Type B pancreatic cell (in vitro differentiated cells): Measurements from ENCODE around the gene SLC6A7. TPM values are rescaled to one million over a fixed set of nuclear protein-coding genes. Genes with fewer than 3 reads are reported as not detected.

ENCODE experiments used
- DNase-seq: peaks from one replicate; pipeline ENCODE4 v3.0.0; 2021; ENCODE audit warnings: mixed read lengths; ENCODE audit not compliant: unreplicated experiment; ENCODE audit errors: extremely low spot score
- H3K27ac Mint-ChIP-seq: 2 replicates; pipeline ENCODE4 v1.8.0; 2021; ENCODE audit warnings: mild to moderate bottlenecking, mixed read lengths
- H3K27me3 Mint-ChIP-seq: 2 replicates; pipeline ENCODE4 v1.8.0; 2021; ENCODE audit warnings: mixed read lengths
- H3K36me3 Mint-ChIP-seq: 2 replicates; pipeline ENCODE4 v1.8.0; 2021; ENCODE audit warnings: mixed read lengths
- H3K4me1 Mint-ChIP-seq: one replicate; pipeline ENCODE4 v1.8.0; 2021; ENCODE audit warnings: mixed read lengths; ENCODE audit not compliant: unreplicated experiment
- H3K4me3 Mint-ChIP-seq: 2 replicates; pipeline ENCODE4 v1.8.0; 2021; ENCODE audit warnings: mild to moderate bottlenecking, mixed read lengths
- H3K9me3 Mint-ChIP-seq: 2 replicates; pipeline ENCODE4 v1.8.0; 2021; ENCODE audit warnings: mixed read lengths
- CTCF ChIP-seq: fragments of 200-600 bp; sonication (generic); conservative IDR thresholded peaks from 2 replicates; pipeline ENCODE4 v1.5.0; 2021; ENCODE audit warnings: antibody characterized with exemption, mild to moderate bottlenecking
- total RNA-seq: library from RNA; stranded (reverse); gene quantifications from 2 replicates; pipeline ENCODE4 v1.2.1, GENCODE V29; 2021; ENCODE audit warnings: low replicate concordance

The SLC6A7 gene
- total RNA-seq, 1 donor from 2014 or later: 0.10 TPM

GRCh38 chr5:150190503-150190979 is 679 bp downstream of the SLC6A7 start:
- Mint-ChIP-seq H3K27me3 (peaks cover 75% of the 10 kb centered on the region), H3K4me3 (no peak overlapping the region), H3K4me1 (peaks cover 6% of the 10 kb centered on the region), H3K36me3 (no peaks in the 10 kb centered on the region), H3K9me3 (no peaks in the 10 kb centered on the region), H3K27ac (no peak overlapping the region)
- TF ChIP-seq CTCF: no peak
- DNase-seq: no peak

GRCh38 chr5:150190987-150191386 is 1.1 kb downstream of the SLC6A7 start:
- Mint-ChIP-seq H3K9me3 (no peaks in the 10 kb centered on the region), H3K4me3 (no peak overlapping the region), H3K36me3 (no peaks in the 10 kb centered on the region), H3K27ac (no peak overlapping the region), H3K4me1 (peaks cover 6% of the 10 kb centered on the region), H3K27me3 (peaks cover 71% of the 10 kb centered on the region)
- DNase-seq: no peak
- no peak for TF ChIP-seq CTCF

DNA sequence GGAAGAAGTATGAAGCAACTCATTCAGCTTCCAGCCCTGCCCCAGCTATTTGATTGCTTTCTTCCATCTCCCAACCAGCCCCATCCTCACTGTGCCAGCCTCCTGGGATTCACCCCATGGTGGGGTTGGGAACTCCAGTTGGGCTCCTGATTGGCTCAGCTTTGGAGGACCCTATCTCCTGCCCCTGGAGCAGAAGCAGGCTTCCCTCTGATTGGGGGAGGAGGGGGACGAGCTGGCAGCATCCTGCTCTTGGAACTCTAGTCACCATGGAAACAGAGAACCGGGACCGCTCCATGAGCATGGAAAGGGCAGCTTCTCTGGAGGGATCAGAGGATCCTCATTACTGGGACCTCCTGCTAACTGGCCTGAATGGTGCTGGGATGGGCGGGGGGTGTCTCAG is 2.6 kb downstream of the SLC6A7 start:
- DNase-seq: no peak
- Mint-ChIP-seq H3K4me1 (peaks cover 6% of the 10 kb centered on the region), H3K4me3 (no peak overlapping the region), H3K9me3 (no peaks in the 10 kb centered on the region), H3K27ac (no peak overlapping the region), H3K36me3 (no peaks in the 10 kb centered on the region), H3K27me3 (peaks cover 62% of the 10 kb centered on the region)
- TF ChIP-seq CTCF: no peak

- Mint-ChIP-seq H3K27me3 (peaks cover 57% of the 10 kb centered on the region), H3K36me3 (no peaks in the 10 kb centered on the region), H3K4me3 (no peak overlapping the region)
These were observed 6.0 kb downstream of the SLC6A7 start for GRCh38 chr5:150195736-150196485.

DNA sequence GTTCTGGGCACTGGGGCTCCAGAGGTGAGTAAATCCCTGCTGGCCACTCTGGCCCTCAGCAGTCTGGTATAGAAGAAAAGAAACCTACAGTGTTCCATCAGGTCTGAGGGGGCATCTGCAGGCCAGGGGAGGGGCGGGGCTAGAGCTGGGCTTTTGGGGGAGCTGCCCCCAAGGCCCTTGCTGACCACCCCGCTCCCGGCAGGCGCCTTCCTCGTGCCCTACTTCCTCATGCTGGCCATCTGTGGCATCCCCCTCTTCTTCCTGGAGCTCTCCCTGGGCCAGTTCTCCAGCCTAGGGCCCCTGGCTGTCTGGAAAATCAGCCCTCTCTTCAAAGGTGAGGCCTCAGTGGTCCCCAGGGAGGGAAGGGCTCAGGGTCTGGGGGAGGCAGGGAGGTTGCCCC is 6.7 kb downstream of the SLC6A7 start:
- TF ChIP-seq CTCF: no peak
- Mint-ChIP-seq H3K27ac (no peak overlapping the region), H3K36me3 (no peaks in the 10 kb centered on the region), H3K9me3 (no peaks in the 10 kb centered on the region), H3K4me3 (no peak overlapping the region), H3K27me3 (peaks cover 51% of the 10 kb centered on the region), H3K4me1 (peaks cover 6% of the 10 kb centered on the region)
- DNase-seq: no peak

More at GRCh38 chr5:150195736-150196485, 6.0 kb downstream of the SLC6A7 start:
- peaks cover 6% of the 10 kb centered on the region for H3K4me1 Mint-ChIP-seq
- no peaks in the 10 kb centered on the region for H3K9me3 Mint-ChIP-seq
- DNase-seq: no peak
- H3K27ac Mint-ChIP-seq: no peak overlapping the region
- TF ChIP-seq CTCF: no peak
